GM23338 (cell line): ENCODE measurements around the gene LRMDA. TPM values are rescaled to one million over a fixed set of nuclear protein-coding genes. Genes with fewer than 3 reads are reported as not detected.

Source experiments
- ATAC-seq: fragments of 200-7000 bp; cut with Tn5 transposase; 3 replicates; pipeline ENCODE4 v1.9.1; 2020
- DNase-seq: peaks from one replicate; pipeline ENCODE4 v3.0.0-alpha.2; 2015; ENCODE audit warnings: low spot score
- H2AFZ ChIP-seq: fragments of 200-600 bp; sonication (generic); 2 replicates; pipeline ENCODE4 v1.8.0; 2016; ENCODE audit warnings: antibody characterized with exemption, mild to moderate bottlenecking, moderate library complexity
- H3F3A ChIP-seq: fragments of 200-600 bp; sonication (generic); replicated peaks from 2 replicates; pipeline ENCODE4 v1.8.0; 2017; ENCODE audit warnings: antibody characterized with exemption, mixed run types, low read depth
- H3K27ac ChIP-seq: fragments of 200-600 bp; sonication (generic); 2 replicates; pipeline ENCODE4 v1.6.1; 2016; ENCODE audit warnings: low read depth
- H3K27me3 ChIP-seq: fragments of 200-600 bp; sonication (generic); 2 replicates; pipeline ENCODE4 v1.8.0; 2016; ENCODE audit warnings: mild to moderate bottlenecking, mixed run types, moderate library complexity; ENCODE audit not compliant: insufficient read depth
- H3K36me3 ChIP-seq: fragments of 200-600 bp; sonication (generic); 2 replicates; pipeline ENCODE4 v1.8.0; 2016; ENCODE audit warnings: mild to moderate bottlenecking; ENCODE audit not compliant: insufficient read depth
- H3K4me1 ChIP-seq: fragments of 200-600 bp; sonication (generic); 2 replicates; pipeline ENCODE4 v1.8.0; 2016; ENCODE audit warnings: mild to moderate bottlenecking, moderate library complexity; ENCODE audit not compliant: insufficient read depth
- H3K4me2 ChIP-seq: fragments of 200-600 bp; sonication (generic); 2 replicates; pipeline ENCODE4 v1.7.1; 2017; ENCODE audit warnings: mixed run types
- H3K4me3 ChIP-seq: fragments of 200-600 bp; sonication (generic); 2 replicates; pipeline ENCODE4 v1.6.1; 2016; ENCODE audit warnings: mixed run types
- H3K79me2 ChIP-seq: fragments of 200-600 bp; sonication (generic); replicated peaks from 2 replicates; pipeline ENCODE4 v1.8.0; 2017; ENCODE audit warnings: mild to moderate bottlenecking; ENCODE audit not compliant: insufficient read depth
- H3K9me2 ChIP-seq: fragments of 200-600 bp; sonication (generic); 2 replicates; pipeline ENCODE4 v1.8.0; 2017; ENCODE audit not compliant: insufficient read depth
- H4K20me1 ChIP-seq: fragments of 200-600 bp; sonication (generic); replicated peaks from 2 replicates; pipeline ENCODE4 v1.8.0; 2017; ENCODE audit warnings: mild to moderate bottlenecking; ENCODE audit not compliant: insufficient read depth
- H3K27ac Mint-ChIP-seq: 2 replicates; pipeline ENCODE4 v1.8.0; 2020; ENCODE audit warnings: inconsistent platforms, mild to moderate bottlenecking, moderate library complexity, mixed read lengths
- H3K27me3 Mint-ChIP-seq: 3 replicates; pipeline ENCODE4 v1.8.0; 2022; ENCODE audit warnings: low read depth, mild to moderate bottlenecking, moderate library complexity, mixed read lengths, inconsistent platforms; ENCODE audit not compliant: insufficient read depth, poor library complexity
- H3K36me3 Mint-ChIP-seq: 3 replicates; pipeline ENCODE4 v1.8.0; 2021; ENCODE audit warnings: low read depth, mild to moderate bottlenecking, inconsistent platforms, moderate library complexity, mixed read lengths
- H3K4me1 Mint-ChIP-seq: 3 replicates; pipeline ENCODE4 v1.8.0; 2020; ENCODE audit warnings: mild to moderate bottlenecking, inconsistent platforms, mixed read lengths
- H3K4me3 Mint-ChIP-seq: 3 replicates; pipeline ENCODE4 v1.8.0; 2021; ENCODE audit warnings: moderate library complexity, mild to moderate bottlenecking, inconsistent platforms, mixed read lengths
- H3K9me3 Mint-ChIP-seq: 3 replicates; pipeline ENCODE4 v1.8.0; 2020; ENCODE audit warnings: moderate library complexity, mild to moderate bottlenecking, inconsistent platforms, mixed read lengths
- EZH2 ChIP-seq: fragments of 200-600 bp; sonication (generic); IDR thresholded peaks from one replicate; pipeline ENCODE4 v1.8.0; 2017; ENCODE audit warnings: antibody characterized with exemption, mild to moderate bottlenecking, low read depth; ENCODE audit not compliant: unreplicated experiment
- EZH2phosphoT487 ChIP-seq: fragments of 200-600 bp; sonication (generic); IDR thresholded peaks from one replicate; pipeline ENCODE4 v1.8.1; 2018; ENCODE audit warnings: antibody characterized with exemption; ENCODE audit not compliant: unreplicated experiment
- JUNB ChIP-seq: IDR thresholded peaks from one replicate; pipeline ENCODE4 v1.6.1; 2016; ENCODE audit warnings: antibody characterized with exemption; ENCODE audit not compliant: unreplicated experiment
- NANOG ChIP-seq: IDR thresholded peaks from 2 replicates; pipeline ENCODE4 v1.6.1; 2016; ENCODE audit warnings: antibody characterized with exemption, borderline replicate concordance
- POLR2AphosphoS5 ChIP-seq: IDR thresholded peaks from 2 replicates; pipeline ENCODE4 v1.6.1; 2016; ENCODE audit warnings: antibody characterized with exemption, low read depth
- STAT1 ChIP-seq: IDR thresholded peaks from one replicate; pipeline ENCODE4 v1.6.1; 2016; ENCODE audit warnings: antibody characterized with exemption; ENCODE audit not compliant: unreplicated experiment
- ZNF114 ChIP-seq: fragments of 250-450 bp; sonication (Bioruptor Pico); IDR thresholded peaks from 2 replicates; pipeline ENCODE4 v1.5.0; 2020; ENCODE audit warnings: mild to moderate bottlenecking, moderate library complexity
- ZNF331 ChIP-seq: fragments of 250-450 bp; sonication (Bioruptor Pico); IDR thresholded peaks from 2 replicates; pipeline ENCODE4 v1.5.0; 2020; ENCODE audit warnings: low read depth, mild to moderate bottlenecking, moderate library complexity
- polyA plus RNA-seq: library from polyadenylated mRNA; unstranded; fragments of >200 nt; fragmentation: Nextera tagmentation; extraction: Ambion mirVana; gene quantifications from 2 replicates; pipeline ENCODE4 v1.2.1, GENCODE V29; 2016
- total RNA-seq: library from RNA; depleted of rRNA; stranded (reverse); fragments of >200 nt; shearing (Covaris generic); gene quantifications from 2 replicates; pipeline ENCODE4 v1.2.3, GENCODE V29; 2014
- TF ChIP-seq, protein P1 (sequence below): fragments of 250-450 bp; sonication (Bioruptor Pico); IDR thresholded peaks from 2 replicates; pipeline ENCODE4 v1.5.0; 2020; ENCODE audit warnings: mild to moderate bottlenecking, moderate library complexity
- TF ChIP-seq, protein P2 (sequence below), 2 experiments: fragments of 200-600 bp in 1 of 2; sonication (generic) in 1 of 2; conservative IDR thresholded peaks; 2 replicates each; pipeline versions ENCODE4 v1.5.1 to v1.6.1; 2016 to 2017; ENCODE audit warnings: antibody characterized with exemption in 2 of 2, low read depth in 2 of 2, mild to moderate bottlenecking in 2 of 2, moderate library complexity in 1 of 2
- TF ChIP-seq, protein P3 (sequence below): IDR thresholded peaks from one replicate; pipeline ENCODE4 v1.6.1; 2018; ENCODE audit warnings: antibody characterized with exemption; ENCODE audit not compliant: unreplicated experiment

The LRMDA gene
- total and polyA plus RNA-seq, 2 experiments from 2014 or later = 0.90 to 1.8 TPM

DNA sequence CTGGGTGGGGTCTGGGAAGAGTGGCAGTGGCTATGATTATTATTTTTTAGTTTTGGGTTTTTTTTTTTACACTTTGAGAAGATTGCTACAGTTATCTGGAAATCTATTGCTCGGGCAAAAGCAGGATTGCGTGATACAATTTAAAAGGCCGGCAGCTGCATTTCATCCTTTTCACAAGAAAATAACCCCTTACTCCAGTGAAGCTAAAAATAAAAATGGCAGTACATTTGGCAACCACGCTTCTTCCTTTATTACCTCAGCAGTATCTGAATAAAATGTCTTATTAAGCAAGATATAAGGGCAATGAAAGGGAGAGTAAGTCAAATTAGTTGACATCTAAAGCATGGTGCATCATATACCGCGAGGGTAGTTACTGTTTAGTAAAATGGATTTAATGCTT, 496.8 kb downstream of the LRMDA start (continued):
- TF ChIP-seq, protein P1, sequence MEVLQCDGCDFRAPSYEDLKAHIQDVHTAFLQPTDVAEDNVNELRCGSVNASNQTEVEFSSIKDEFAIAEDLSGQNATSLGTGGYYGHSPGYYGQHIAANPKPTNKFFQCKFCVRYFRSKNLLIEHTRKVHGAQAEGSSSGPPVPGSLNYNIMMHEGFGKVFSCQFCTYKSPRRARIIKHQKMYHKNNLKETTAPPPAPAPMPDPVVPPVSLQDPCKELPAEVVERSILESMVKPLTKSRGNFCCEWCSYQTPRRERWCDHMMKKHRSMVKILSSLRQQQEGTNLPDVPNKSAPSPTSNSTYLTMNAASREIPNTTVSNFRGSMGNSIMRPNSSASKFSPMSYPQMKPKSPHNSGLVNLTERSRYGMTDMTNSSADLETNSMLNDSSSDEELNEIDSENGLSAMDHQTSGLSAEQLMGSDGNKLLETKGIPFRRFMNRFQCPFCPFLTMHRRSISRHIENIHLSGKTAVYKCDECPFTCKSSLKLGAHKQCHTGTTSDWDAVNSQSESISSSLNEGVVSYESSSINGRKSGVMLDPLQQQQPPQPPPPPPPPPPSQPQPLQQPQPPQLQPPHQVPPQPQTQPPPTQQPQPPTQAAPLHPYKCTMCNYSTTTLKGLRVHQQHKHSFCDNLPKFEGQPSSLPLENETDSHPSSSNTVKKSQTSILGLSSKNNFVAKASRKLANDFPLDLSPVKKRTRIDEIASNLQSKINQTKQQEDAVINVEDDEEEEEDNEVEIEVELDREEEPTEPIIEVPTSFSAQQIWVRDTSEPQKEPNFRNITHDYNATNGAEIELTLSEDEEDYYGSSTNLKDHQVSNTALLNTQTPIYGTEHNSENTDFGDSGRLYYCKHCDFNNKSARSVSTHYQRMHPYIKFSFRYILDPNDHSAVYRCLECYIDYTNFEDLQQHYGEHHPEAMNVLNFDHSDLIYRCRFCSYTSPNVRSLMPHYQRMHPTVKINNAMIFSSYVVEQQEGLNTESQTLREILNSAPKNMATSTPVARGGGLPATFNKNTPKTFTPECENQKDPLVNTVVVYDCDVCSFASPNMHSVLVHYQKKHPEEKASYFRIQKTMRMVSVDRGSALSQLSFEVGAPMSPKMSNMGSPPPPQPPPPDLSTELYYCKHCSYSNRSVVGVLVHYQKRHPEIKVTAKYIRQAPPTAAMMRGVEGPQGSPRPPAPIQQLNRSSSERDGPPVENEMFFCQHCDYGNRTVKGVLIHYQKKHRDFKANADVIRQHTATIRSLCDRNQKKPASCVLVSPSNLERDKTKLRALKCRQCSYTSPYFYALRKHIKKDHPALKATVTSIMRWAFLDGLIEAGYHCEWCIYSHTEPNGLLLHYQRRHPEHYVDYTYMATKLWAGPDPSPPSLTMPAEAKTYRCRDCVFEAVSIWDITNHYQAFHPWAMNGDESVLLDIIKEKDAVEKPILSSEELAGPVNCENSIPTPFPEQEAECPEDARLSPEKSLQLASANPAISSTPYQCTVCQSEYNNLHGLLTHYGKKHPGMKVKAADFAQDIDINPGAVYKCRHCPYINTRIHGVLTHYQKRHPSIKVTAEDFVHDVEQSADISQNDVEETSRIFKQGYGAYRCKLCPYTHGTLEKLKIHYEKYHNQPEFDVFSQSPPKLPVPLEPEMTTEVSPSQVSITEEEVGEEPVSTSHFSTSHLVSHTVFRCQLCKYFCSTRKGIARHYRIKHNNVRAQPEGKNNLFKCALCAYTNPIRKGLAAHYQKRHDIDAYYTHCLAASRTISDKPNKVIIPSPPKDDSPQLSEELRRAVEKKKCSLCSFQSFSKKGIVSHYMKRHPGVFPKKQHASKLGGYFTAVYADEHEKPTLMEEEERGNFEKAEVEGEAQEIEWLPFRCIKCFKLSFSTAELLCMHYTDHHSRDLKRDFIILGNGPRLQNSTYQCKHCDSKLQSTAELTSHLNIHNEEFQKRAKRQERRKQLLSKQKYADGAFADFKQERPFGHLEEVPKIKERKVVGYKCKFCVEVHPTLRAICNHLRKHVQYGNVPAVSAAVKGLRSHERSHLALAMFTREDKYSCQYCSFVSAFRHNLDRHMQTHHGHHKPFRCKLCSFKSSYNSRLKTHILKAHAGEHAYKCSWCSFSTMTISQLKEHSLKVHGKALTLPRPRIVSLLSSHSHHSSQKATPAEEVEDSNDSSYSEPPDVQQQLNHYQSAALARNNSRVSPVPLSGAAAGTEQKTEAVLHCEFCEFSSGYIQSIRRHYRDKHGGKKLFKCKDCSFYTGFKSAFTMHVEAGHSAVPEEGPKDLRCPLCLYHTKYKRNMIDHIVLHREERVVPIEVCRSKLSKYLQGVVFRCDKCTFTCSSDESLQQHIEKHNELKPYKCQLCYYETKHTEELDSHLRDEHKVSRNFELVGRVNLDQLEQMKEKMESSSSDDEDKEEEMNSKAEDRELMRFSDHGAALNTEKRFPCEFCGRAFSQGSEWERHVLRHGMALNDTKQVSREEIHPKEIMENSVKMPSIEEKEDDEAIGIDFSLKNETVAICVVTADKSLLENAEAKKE = no peak
- TF ChIP-seq POLR2AphosphoS5 (no peak), EZH2phosphoT487 (no peak), STAT1 (no peak)
- TF ChIP-seq, protein P2, sequence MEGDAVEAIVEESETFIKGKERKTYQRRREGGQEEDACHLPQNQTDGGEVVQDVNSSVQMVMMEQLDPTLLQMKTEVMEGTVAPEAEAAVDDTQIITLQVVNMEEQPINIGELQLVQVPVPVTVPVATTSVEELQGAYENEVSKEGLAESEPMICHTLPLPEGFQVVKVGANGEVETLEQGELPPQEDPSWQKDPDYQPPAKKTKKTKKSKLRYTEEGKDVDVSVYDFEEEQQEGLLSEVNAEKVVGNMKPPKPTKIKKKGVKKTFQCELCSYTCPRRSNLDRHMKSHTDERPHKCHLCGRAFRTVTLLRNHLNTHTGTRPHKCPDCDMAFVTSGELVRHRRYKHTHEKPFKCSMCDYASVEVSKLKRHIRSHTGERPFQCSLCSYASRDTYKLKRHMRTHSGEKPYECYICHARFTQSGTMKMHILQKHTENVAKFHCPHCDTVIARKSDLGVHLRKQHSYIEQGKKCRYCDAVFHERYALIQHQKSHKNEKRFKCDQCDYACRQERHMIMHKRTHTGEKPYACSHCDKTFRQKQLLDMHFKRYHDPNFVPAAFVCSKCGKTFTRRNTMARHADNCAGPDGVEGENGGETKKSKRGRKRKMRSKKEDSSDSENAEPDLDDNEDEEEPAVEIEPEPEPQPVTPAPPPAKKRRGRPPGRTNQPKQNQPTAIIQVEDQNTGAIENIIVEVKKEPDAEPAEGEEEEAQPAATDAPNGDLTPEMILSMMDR (conservative IDR thresholded peaks at IDR 0.05; ENCODE audit: low read depth in 2 of 2) = no peak

DNA sequence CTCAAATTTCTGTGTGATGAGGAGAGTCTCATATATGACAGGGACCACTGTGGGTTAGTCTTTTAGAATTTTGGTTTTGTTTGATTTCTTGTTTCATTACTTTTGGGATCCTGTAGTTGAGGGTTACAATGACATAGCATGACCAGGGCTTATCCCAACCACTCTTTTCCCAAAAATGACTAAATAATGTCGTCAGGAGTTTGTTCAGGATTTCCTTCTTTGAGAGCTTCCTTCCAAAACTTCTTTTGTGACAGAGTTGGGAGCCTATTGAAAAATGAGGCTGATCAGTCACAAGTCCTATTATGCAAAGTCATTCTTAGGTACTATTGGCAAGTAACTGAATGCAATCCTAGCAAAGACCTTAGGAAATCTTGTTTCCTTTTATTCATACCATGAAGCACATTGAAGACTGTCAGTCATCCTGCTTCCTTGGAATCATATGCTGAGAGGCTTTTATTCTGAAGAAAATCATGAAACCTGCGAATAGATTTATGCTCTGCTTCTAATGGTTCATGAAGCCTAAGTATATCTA, 498.3 kb downstream of the LRMDA start:
- Histone ChIP-seq H3K27me3 (no peaks in the 10 kb centered on the region), H3K4me1 (no peaks in the 10 kb centered on the region), H2AFZ (no peak overlapping the region), H3K9me2 (no peaks in the 10 kb centered on the region), H3F3A (no peaks in the 10 kb centered on the region), H3K27ac (no peak overlapping the region), H3K4me3 (no peak overlapping the region), H3K79me2 (no peaks in the 10 kb centered on the region), H3K4me2 (no peak overlapping the region), H3K36me3 (no peaks in the 10 kb centered on the region), H4K20me1 (no peaks in the 10 kb centered on the region)
- DNase-seq (no peak), ATAC-seq (no peak)
- Mint-ChIP-seq H3K4me1 (peaks cover 4% of the 10 kb centered on the region), H3K27ac (no peak overlapping the region), H3K36me3 (no peaks in the 10 kb centered on the region), H3K4me3 (no peak overlapping the region), H3K27me3 (peaks cover 4% of the 10 kb centered on the region), H3K9me3 (no peaks in the 10 kb centered on the region)
- TF ChIP-seq STAT1 (no peak), ZNF331 (CRISPR knock-in tag) (no peak), POLR2AphosphoS5 (no peak), JUNB (no peak), NANOG (no peak), EZH2 (no peak), ZNF114 (CRISPR knock-in tag) (no peak)
- TF ChIP-seq, protein P3, sequence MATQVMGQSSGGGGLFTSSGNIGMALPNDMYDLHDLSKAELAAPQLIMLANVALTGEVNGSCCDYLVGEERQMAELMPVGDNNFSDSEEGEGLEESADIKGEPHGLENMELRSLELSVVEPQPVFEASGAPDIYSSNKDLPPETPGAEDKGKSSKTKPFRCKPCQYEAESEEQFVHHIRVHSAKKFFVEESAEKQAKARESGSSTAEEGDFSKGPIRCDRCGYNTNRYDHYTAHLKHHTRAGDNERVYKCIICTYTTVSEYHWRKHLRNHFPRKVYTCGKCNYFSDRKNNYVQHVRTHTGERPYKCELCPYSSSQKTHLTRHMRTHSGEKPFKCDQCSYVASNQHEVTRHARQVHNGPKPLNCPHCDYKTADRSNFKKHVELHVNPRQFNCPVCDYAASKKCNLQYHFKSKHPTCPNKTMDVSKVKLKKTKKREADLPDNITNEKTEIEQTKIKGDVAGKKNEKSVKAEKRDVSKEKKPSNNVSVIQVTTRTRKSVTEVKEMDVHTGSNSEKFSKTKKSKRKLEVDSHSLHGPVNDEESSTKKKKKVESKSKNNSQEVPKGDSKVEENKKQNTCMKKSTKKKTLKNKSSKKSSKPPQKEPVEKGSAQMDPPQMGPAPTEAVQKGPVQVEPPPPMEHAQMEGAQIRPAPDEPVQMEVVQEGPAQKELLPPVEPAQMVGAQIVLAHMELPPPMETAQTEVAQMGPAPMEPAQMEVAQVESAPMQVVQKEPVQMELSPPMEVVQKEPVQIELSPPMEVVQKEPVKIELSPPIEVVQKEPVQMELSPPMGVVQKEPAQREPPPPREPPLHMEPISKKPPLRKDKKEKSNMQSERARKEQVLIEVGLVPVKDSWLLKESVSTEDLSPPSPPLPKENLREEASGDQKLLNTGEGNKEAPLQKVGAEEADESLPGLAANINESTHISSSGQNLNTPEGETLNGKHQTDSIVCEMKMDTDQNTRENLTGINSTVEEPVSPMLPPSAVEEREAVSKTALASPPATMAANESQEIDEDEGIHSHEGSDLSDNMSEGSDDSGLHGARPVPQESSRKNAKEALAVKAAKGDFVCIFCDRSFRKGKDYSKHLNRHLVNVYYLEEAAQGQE = no peak
- TF ChIP-seq, protein P2 (conservative IDR thresholded peaks at IDR 0.05; ENCODE audit: low read depth in 2 of 2) = no peak
